WTC11 (cell line): ENCODE data around the gene ITGAV. TPM values are rescaled to one million over a fixed set of nuclear protein-coding genes. Genes with fewer than 3 reads are reported as not detected.

ENCODE experiments used
- ATAC-seq: fragments of 200-7000 bp; cut with Tn5 transposase; 2 replicates; pipeline ENCODE4 v1.10.0; 2021; ENCODE audit warnings: mild to moderate bottlenecking, moderate library complexity
- Bru-seq: library from RNA; stranded (reverse); fragments of 400-500 nt; gene quantifications from one replicate; lab custom pipeline; 2021; lab: Mats Ljungman, UMichigan
- CTCF ChIA-PET: fragments of 300-600 bp; sonication (Branson Sonifier 250); formaldehyde crosslinking; loops from one replicate; lab custom pipeline; 2021; ENCODE audit warnings: antibody characterized with exemption; lab: Charles Lee
- POLR2A ChIA-PET: fragments of 350-600 bp; sonication (Branson Sonifier 250); formaldehyde crosslinking; loops from one replicate; lab custom pipeline; 2021; ENCODE audit warnings: antibody characterized with exemption; lab: Charles Lee
- DNase-seq: peaks from one replicate; pipeline ENCODE4 v3.0.0; 2021; ENCODE audit warnings: low spot score
- H3K27ac Mint-ChIP-seq: 2 replicates; pipeline ENCODE4 v1.8.0; 2021; ENCODE audit warnings: mixed read lengths
- H3K27me3 Mint-ChIP-seq: 2 replicates; pipeline ENCODE4 v1.8.0; 2021; ENCODE audit warnings: low read depth, mild to moderate bottlenecking, moderate library complexity, mixed read lengths
- H3K36me3 Mint-ChIP-seq: 2 replicates; pipeline ENCODE4 v1.8.0; 2021; ENCODE audit warnings: mixed read lengths
- H3K4me1 Mint-ChIP-seq: 2 replicates; pipeline ENCODE4 v1.8.0; 2022; ENCODE audit warnings: mixed read lengths
- H3K4me3 Mint-ChIP-seq: 2 replicates; pipeline ENCODE4 v1.8.0; 2021; ENCODE audit warnings: mild to moderate bottlenecking, moderate library complexity, mixed read lengths
- H3K9me3 Mint-ChIP-seq: 2 replicates; pipeline ENCODE4 v1.8.0; 2021; ENCODE audit warnings: mixed read lengths
- ATF1 ChIP-seq: sonication (generic); formaldehyde crosslinking; IDR thresholded peaks from 2 replicates; pipeline ENCODE4 v1.8.1; 2023; ENCODE audit warnings: mild to moderate bottlenecking, moderate library complexity, missing genetic modification reagents
- CREB1 ChIP-seq: sonication (generic); formaldehyde crosslinking; IDR thresholded peaks from 2 replicates; pipeline ENCODE4 v1.8.0; 2023; ENCODE audit warnings: mild to moderate bottlenecking, missing genetic modification reagents
- CREM ChIP-seq: sonication (generic); formaldehyde crosslinking; IDR thresholded peaks from 2 replicates; pipeline ENCODE4 v1.8.1; 2022; ENCODE audit warnings: mild to moderate bottlenecking, missing genetic modification reagents, moderate library complexity
- E2F1 ChIP-seq: sonication (generic); formaldehyde crosslinking; IDR thresholded peaks from 2 replicates; pipeline ENCODE4 v1.8.0; 2022; ENCODE audit warnings: mild to moderate bottlenecking, missing genetic modification reagents
- ESRRA ChIP-seq: sonication (generic); formaldehyde crosslinking; IDR thresholded peaks from 2 replicates; pipeline ENCODE4 v1.8.1; 2022; ENCODE audit warnings: mild to moderate bottlenecking, missing genetic modification reagents, borderline replicate concordance
- FOXK1 ChIP-seq: sonication (generic); formaldehyde crosslinking; IDR thresholded peaks from 2 replicates; pipeline ENCODE4 v1.8.0; 2022; ENCODE audit warnings: mild to moderate bottlenecking, moderate library complexity, missing genetic modification reagents
- FOXP1 ChIP-seq: sonication (generic); formaldehyde crosslinking; IDR thresholded peaks from 2 replicates; pipeline ENCODE4 v1.8.0; 2022; ENCODE audit warnings: missing genetic modification reagents, mild to moderate bottlenecking, moderate library complexity, borderline replicate concordance
- FOXP4 ChIP-seq: sonication (generic); formaldehyde crosslinking; IDR thresholded peaks from 2 replicates; pipeline ENCODE4 v1.8.0; 2022; ENCODE audit warnings: mild to moderate bottlenecking, missing genetic modification reagents
- GABPB1 ChIP-seq: sonication (generic); formaldehyde crosslinking; IDR thresholded peaks from 2 replicates; pipeline ENCODE4 v1.8.1; 2023; ENCODE audit warnings: mild to moderate bottlenecking, missing genetic modification reagents
- IRF1 ChIP-seq: sonication (generic); formaldehyde crosslinking; IDR thresholded peaks from 2 replicates; pipeline ENCODE4 v1.8.0; 2023; ENCODE audit warnings: missing genetic modification reagents
- JAZF1 ChIP-seq: fragments of 250-450 bp; sonication (Bioruptor Pico); IDR thresholded peaks from 2 replicates; pipeline ENCODE4 v1.9.0; 2021; ENCODE audit warnings: moderate library complexity, mild to moderate bottlenecking, inconsistent platforms
- MXD4 ChIP-seq: fragments of 250-450 bp; sonication (Bioruptor Pico); IDR thresholded peaks from 2 replicates; pipeline ENCODE4 v1.8.0; 2021; ENCODE audit warnings: mild to moderate bottlenecking, moderate library complexity, borderline replicate concordance
- NR2C2 ChIP-seq: sonication (generic); formaldehyde crosslinking; IDR thresholded peaks from 2 replicates; pipeline ENCODE4 v1.8.0; 2022; ENCODE audit warnings: mild to moderate bottlenecking, missing genetic modification reagents
- STAT6 ChIP-seq: sonication (generic); formaldehyde crosslinking; conservative IDR thresholded peaks from 2 replicates; pipeline ENCODE4 v1.8.1; 2023; ENCODE audit warnings: mild to moderate bottlenecking, low read depth, missing genetic modification reagents, moderate library complexity
- TP53 ChIP-seq: sonication (generic); formaldehyde crosslinking; IDR thresholded peaks from 2 replicates; pipeline ENCODE4 v1.8.1; 2023; ENCODE audit warnings: mild to moderate bottlenecking, missing genetic modification reagents
- ZBTB21 ChIP-seq: sonication (generic); formaldehyde crosslinking; IDR thresholded peaks from 2 replicates; pipeline ENCODE4 v1.8.1; 2023; ENCODE audit warnings: mild to moderate bottlenecking, missing genetic modification reagents, borderline replicate concordance
- ZNF232 ChIP-seq: sonication (generic); formaldehyde crosslinking; IDR thresholded peaks from 2 replicates; pipeline ENCODE4 v1.8.0; 2022; ENCODE audit warnings: mild to moderate bottlenecking, missing genetic modification reagents
- long read RNA-seq, 3 experiments: library from RNA in 1 of 3; library from capped mRNA in 1 of 3; library from polyadenylated mRNA in 1 of 3; unstranded in 2 of 3; stranded (forward) in 1 of 3; transcript quantifications; one replicate each; pipeline ENCODE4 v2.0.0, GENCODE V29; 2021
- total RNA-seq: library from RNA; stranded (reverse); gene quantifications from 3 replicates; pipeline ENCODE4 v1.2.3, GENCODE V29; 2021
- TF ChIP-seq, protein P1 (sequence below): sonication (generic); formaldehyde crosslinking; IDR thresholded peaks from 2 replicates; pipeline ENCODE4 v1.8.1; 2023; ENCODE audit warnings: mild to moderate bottlenecking, missing genetic modification reagents
- TF ChIP-seq, protein P2 (sequence below): sonication (generic); formaldehyde crosslinking; IDR thresholded peaks from 2 replicates; pipeline ENCODE4 v1.8.1; 2023; ENCODE audit warnings: mild to moderate bottlenecking, moderate library complexity, missing genetic modification reagents
- TF ChIP-seq, protein P3 (sequence below): sonication (generic); formaldehyde crosslinking; IDR thresholded peaks from 2 replicates; pipeline ENCODE4 v1.8.0; 2022; ENCODE audit warnings: mild to moderate bottlenecking, missing genetic modification reagents
- TF ChIP-seq, protein P4 (sequence below): sonication (generic); formaldehyde crosslinking; IDR thresholded peaks from 2 replicates; pipeline ENCODE4 v1.8.0; 2023; ENCODE audit warnings: mild to moderate bottlenecking, missing genetic modification reagents

The ITGAV gene
- total RNA-seq = 26.5 to 30.0 TPM (median 27.7 TPM) in 3 replicates
- Bru-seq, nascent RNA = percentile 74 among the genes with signal in this experiment
- long read RNA-seq, experiment 1, full-length matches to known transcripts = 69 of 131 reads
- long read RNA-seq, experiment 1, partial matches to known transcripts = 52 of 131 reads
- long read RNA-seq, experiment 1, other reads (novel, unspliced or antisense) = 10 of 131 reads
- long read RNA-seq, experiment 2, full-length matches to known transcripts = 8 of 45 reads
- long read RNA-seq, experiment 2, partial matches to known transcripts = 4 of 45 reads
- long read RNA-seq, experiment 2, other reads (novel, unspliced or antisense) = 33 of 45 reads
- long read RNA-seq, experiment 3, partial matches to known transcripts = 0 of 1 reads
- long read RNA-seq, experiment 3, other reads (novel, unspliced or antisense) = 1 of 1 reads

DNA sequence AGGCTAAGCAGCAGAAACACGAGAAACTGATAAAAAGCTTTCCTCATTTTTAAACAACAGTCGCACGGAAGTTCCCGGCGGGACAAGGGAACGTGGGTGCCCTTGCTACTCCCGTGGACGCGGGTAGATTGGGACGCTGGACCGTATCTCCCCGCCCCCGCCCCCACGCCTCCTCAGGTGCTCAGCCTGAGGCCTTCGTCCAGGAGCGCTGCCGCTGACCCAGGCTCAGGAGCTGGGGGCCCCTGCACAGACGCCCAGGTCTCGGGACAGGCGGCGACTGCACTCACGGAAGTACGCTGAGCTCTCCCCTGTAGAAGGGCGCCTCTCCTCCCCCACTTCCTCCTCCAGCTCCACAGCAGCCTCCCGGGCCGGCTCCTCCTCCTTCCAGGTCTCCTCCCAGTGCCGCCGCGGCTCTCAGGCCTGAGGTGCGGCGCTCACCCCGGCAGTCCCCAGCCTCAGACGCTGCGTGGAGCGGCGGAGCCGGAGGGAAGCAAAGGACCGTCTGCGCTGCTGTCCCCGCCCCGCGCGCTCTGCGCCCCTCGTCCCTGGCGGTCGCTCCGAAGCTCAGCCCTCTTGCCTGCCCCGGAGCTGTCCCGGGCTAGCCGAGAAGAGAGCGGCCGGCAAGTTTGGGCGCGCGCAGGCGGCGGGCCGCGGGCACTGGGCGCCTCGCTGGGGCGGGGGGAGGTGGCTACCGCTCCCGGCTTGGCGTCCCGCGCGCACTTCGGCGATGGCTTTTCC lies at the start of gene ITGAV:
ITGAV (plus strand) TSS at position 445 of the 738 bp plus-strand sequence; CDS start at position 728, 283 bp downstream.
- POLR2A ChIA-PET = interaction anchor here (0.7 to 2.1 kb wide), 5 partner anchors 8 to 167 kb away, joined by 3 to 16 read pairs (median 3); partner anchors contain the start of gene ZC3H15
- H3K27me3 Mint-ChIP-seq = no peaks in the 10 kb centered on the region
- H3K4me1 Mint-ChIP-seq = peaks cover 32% of the 10 kb centered on the region
- H3K4me3 Mint-ChIP-seq = peak within 1 kb of the TSS; percentile 82
- no peaks in the 10 kb centered on the region for H3K36me3 Mint-ChIP-seq
- ATAC-seq (peak; percentile 97), DNase-seq (peak; percentile 90)
- H3K9me3 Mint-ChIP-seq = no peaks in the 10 kb centered on the region
- CTCF ChIA-PET = interaction anchor here (1.0 to 2.5 kb wide), 4 partner anchors 11 to 191 kb away, joined by 3 to 9 read pairs (median 4); partner anchors contain the start of gene FAM171B
- H3K27ac Mint-ChIP-seq = peak within 1 kb of the TSS; percentile 74
- TF ChIP-seq JAZF1 (CRISPR knock-in tag) = no peak
- peak; percentile 87; the same call in 1 of the 2 replicates for TF ChIP-seq ZNF232 (CRISPR knock-in tag)
- TF ChIP-seq ESRRA (CRISPR knock-in tag) = no peak
- peak; percentile 74 for TF ChIP-seq FOXP1 (CRISPR knock-in tag)
- TF ChIP-seq, protein P1, sequence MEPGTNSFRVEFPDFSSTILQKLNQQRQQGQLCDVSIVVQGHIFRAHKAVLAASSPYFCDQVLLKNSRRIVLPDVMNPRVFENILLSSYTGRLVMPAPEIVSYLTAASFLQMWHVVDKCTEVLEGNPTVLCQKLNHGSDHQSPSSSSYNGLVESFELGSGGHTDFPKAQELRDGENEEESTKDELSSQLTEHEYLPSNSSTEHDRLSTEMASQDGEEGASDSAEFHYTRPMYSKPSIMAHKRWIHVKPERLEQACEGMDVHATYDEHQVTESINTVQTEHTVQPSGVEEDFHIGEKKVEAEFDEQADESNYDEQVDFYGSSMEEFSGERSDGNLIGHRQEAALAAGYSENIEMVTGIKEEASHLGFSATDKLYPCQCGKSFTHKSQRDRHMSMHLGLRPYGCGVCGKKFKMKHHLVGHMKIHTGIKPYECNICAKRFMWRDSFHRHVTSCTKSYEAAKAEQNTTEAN (CRISPR knock-in tag) = peak; percentile 29; the same call in 1 of the 2 replicates
- TF ChIP-seq FOXK1 (CRISPR knock-in tag) = peak; percentile 84; the same call in 1 of the 2 replicates
- no peak for TF ChIP-seq CREB1 (CRISPR knock-in tag)
- no peak for TF ChIP-seq E2F1
- no peak for TF ChIP-seq MXD4 (CRISPR knock-in tag)
- peak; percentile 62; the same call in 1 of the 2 replicates for TF ChIP-seq CREM (CRISPR knock-in tag)
- no peak for TF ChIP-seq NR2C2 (CRISPR knock-in tag)
- TF ChIP-seq STAT6 (CRISPR knock-in tag) = no peak
- peak; percentile 68 for TF ChIP-seq GABPB1 (CRISPR knock-in tag)
- 0 out of 2 replicates have a peak, but pooled peaks have one; percentile 68 for TF ChIP-seq ATF1
- TF ChIP-seq TP53 (CRISPR knock-in tag) = no peak
- TF ChIP-seq, protein P2, sequence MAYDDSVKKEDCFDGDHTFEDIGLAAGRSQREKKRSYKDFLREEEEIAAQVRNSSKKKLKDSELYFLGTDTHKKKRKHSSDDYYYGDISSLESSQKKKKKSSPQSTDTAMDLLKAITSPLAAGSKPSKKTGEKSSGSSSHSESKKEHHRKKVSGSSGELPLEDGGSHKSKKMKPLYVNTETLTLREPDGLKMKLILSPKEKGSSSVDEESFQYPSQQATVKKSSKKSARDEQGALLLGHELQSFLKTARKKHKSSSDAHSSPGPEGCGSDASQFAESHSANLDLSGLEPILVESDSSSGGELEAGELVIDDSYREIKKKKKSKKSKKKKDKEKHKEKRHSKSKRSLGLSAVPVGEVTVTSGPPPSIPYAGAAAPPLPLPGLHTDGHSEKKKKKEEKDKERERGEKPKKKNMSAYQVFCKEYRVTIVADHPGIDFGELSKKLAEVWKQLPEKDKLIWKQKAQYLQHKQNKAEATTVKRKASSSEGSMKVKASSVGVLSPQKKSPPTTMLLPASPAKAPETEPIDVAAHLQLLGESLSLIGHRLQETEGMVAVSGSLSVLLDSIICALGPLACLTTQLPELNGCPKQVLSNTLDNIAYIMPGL (CRISPR knock-in tag) = peak; percentile 99
- peak; percentile 48; the same call in 1 of the 2 replicates for TF ChIP-seq FOXP4 (CRISPR knock-in tag)
- peak; percentile 68; the same call in 1 of the 2 replicates for TF ChIP-seq IRF1
- 0 out of 2 replicates have a peak, but pooled peaks have one; percentile 60 for TF ChIP-seq ZBTB21 (CRISPR knock-in tag)
- TF ChIP-seq, protein P3, sequence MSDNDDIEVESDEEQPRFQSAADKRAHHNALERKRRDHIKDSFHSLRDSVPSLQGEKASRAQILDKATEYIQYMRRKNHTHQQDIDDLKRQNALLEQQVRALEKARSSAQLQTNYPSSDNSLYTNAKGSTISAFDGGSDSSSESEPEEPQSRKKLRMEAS = no peak; the same call in none of the 2 replicates
- TF ChIP-seq, protein P4, sequence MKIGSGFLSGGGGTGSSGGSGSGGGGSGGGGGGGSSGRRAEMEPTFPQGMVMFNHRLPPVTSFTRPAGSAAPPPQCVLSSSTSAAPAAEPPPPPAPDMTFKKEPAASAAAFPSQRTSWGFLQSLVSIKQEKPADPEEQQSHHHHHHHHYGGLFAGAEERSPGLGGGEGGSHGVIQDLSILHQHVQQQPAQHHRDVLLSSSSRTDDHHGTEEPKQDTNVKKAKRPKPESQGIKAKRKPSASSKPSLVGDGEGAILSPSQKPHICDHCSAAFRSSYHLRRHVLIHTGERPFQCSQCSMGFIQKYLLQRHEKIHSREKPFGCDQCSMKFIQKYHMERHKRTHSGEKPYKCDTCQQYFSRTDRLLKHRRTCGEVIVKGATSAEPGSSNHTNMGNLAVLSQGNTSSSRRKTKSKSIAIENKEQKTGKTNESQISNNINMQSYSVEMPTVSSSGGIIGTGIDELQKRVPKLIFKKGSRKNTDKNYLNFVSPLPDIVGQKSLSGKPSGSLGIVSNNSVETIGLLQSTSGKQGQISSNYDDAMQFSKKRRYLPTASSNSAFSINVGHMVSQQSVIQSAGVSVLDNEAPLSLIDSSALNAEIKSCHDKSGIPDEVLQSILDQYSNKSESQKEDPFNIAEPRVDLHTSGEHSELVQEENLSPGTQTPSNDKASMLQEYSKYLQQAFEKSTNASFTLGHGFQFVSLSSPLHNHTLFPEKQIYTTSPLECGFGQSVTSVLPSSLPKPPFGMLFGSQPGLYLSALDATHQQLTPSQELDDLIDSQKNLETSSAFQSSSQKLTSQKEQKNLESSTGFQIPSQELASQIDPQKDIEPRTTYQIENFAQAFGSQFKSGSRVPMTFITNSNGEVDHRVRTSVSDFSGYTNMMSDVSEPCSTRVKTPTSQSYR (CRISPR knock-in tag) = peak; percentile 61; the same call in 1 of the 2 replicates
